Activated CD4-positive, alpha-beta T cell treated with anti-CD3 and anti-CD28 coated beads, Interleukin-2, Interleukin-6, amounts not matched to agents 100 ng/mL and 50 ng/mL, durations not matched to agents 16 hours and 8 hours (primary cell): Measurements from ENCODE around the gene LRRC14B.

Source experiments
- DNase-seq: peaks from one replicate; pipeline ENCODE4 v3.0.0-alpha.2; 2020

LRRC14B gene

DNA sequence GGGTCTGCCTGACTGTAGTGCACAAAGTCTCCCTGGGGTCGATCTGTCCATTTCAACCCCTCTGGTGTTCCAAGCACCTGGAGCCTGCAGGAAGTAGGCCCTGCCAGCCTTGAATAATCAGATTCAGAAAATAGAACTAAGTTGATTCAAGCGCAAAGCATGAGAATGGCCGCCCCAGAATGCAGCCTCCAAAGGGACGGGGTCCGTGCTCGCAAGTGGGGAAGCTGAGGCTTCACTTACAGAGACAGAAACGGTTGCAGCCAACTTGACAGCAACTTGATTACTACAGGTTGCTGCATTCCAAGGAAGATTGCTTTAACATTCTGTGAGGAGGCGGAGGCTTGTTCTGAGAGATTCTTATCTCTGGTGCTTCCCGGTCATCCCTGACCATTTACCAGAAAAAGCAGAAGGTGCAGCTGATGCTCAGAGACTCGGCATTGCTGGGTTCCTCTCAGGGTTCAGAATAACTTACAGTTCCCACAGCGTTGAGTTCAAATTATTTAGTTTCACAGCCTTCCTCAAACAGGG lies 14.9 kb upstream of the LRRC14B start:
- DNase-seq, result no peak

DNA sequence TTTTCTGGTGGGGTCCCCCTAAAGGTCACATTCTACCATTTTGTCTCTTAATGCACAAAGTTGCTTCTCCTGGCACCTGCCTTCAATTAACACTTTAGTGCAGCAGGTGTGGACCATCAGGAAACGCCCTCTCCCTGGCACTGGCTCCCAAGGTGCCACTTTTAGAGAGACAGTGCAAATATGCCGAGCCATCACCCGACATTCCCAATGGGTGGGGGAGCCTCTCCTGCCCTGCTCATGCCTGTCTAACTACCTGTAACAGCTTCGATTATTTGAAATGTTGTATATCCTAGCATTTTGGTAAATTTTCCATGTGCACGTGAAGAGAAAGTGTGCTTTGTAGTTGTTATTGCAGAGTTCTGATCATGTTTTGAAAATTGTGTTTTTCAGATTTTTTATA lies 13.2 kb upstream of the LRRC14B start:
- DNase-seq, result no peak

DNA sequence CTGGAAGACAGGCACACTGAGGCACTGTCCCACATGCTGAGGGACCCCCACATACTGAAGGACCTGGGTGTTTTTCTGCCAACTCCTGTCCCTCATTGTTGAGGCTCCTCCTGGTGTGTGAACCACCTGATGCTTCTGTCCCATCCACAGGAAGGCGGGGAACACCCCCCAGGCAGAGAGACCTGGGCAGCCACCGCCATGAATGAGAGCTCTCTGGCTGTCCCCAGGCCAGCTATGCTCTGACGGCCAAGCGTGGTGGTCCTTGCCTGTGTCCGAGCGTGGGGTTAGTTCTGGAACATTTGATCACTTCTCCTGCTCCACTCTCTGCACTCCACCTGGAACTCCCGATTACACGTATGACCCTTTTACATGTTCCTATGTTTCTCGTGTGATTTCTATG lies 11.9 kb upstream of the LRRC14B start:
- no peak for DNase-seq

DNA sequence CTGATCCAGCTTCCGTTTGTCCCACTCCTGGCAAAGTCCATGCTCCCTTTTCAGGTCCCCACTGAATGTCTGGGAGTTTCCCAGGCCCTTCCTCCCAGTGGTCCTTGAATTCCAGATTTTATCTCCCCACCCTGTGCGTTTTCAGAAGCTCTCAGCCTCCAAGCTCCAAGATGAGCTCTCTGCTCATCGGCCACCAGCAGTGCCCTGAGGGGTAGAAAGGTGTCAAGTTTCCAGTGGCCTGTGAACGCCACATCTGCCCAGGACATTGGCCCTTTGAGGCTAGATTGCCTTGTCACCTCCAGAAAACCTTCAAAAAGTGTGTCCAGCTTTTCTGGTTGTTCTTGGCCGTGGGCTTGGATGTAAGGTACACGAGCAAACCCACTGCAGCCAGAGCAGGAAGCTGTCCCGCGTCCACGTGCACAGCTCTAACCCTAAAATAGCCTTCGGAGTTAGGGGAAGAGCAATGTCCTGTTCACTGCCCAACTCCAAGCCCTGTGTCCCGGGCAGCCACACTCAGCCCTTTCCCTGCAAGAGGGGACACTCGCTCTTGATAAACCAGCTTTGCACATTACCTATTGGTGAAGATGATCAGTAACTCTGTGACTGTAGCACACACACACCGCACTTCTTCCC lies 10.9 kb upstream of the LRRC14B start:
- DNase-seq, result no peak

DNA sequence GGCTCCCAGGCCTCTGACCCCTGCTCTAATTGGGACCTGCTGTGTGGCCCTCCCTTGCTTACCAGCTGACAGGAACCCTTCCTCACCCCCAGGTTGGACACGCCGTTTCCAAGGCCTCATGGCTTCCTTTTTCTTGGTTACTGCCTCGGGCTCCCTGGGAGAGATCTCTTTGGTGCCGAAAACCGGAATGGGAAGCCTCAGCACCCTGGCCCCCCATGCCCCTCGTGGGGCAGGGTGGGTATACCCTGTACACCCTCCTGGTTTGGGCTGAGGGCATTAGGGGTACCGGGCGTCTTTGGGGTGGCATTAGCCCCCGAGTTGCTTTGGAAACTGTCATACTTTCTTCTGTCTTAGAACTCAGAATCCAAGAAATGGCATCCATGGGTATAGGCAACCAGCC lies 10.1 kb upstream of the LRRC14B start:
- DNase-seq, result no peak

DNA sequence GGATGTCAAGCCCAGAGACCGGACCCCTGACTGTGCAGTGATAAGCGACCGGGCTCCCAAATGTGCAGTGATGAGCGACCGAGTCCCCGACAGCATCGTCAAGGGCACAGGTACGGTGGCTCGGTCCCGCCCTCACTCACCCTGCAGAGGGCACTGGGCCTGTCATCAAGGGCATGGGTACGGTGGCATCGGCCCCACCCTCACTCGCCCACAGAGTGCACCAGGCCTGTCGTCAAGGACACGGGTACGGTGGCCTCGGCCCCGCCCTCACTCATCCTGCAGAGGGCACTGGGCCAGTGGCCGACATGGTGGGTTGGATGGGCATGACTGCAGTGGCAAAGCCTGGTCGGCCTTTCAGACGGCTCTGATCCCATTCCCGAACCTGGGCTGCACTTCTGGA lies 9.7 kb upstream of the LRRC14B start:
- no peak for DNase-seq

DNA sequence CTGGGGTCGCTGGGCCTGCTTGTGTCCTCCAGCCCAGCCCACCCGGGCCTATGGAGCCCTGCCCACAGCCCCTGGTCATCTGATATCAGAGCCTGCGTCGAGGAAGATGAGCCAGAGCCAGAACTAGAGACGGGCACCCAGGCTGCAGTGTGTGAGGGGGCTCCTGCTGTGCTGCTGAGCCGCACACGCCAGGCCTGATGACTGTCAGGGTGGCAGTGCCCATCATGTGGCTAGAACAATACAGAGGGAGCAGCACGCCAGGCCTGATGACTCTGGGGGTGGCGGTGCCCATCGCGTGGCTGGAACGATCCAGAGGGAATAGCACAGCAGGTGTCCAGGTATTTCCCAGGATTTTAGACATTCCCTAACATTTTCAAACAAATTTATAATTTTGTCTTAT lies 9.2 kb upstream of the LRRC14B start:
- no peak for DNase-seq

DNA sequence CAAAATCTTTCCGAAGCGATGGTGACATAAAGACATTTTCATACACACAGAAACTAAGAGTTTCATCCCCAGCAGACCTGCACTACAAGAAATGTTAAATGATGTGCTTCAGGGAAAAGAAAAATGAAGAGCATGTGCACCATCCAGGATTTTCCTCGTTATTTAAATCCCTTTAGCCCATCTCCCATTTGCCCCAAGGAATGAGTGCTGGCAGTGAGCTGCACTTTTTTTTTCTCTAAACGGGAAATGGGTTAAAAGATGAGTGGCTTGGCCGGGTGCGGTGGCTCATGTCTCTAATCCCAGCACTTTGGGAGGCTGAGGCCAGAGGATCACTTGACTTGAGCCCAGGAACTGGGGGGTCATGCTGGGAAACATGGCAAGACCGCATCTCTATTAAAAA lies 6.8 kb upstream of the LRRC14B start:
- DNase-seq, result no peak

DNA sequence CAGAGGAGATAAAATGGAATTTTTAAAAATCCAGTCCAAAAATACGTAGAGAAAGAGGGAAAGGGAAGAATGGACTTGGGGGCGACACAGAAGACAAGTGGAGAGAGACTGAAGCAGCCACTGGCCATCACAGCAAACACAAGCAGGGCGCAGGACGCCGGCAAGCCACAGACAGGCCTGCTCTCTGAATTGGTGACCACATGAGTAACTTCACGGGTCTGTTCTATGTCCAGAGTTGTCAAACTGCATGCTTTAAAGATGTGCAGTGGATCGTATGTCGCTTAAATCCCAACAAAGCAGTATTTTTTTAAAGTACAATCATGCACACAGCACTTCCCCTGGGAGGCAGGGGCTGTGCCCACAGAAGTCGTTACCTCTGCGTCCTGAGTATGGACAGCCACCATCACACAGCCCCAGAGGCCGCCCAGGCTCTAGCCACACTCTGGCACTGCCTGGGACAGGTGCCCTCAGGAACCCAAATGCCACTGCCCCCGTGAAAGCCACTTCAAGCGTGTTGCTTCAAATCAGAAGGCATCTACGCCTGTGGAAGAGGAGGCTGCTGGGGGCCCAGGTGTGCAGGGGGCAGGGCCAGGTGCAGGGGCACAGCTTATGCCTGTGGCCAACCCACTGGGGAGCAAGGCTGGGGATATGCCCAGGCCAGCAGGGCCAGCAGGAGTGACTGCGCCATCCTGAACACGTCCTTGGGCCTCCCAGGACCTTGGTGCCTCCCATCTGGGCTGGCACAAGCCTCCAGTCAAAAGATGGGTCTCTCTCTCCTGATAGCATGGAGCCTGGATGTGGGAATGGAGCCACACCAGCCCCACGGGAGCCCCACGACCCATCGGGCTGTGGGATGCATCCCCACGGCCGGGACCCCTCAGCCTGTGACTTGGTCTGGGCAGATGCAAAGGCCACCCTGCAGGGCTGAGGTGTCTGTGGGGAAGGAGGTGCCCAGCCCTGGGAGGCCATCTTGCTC lies 5.9 kb upstream of the LRRC14B start:
- no peak for DNase-seq

DNA sequence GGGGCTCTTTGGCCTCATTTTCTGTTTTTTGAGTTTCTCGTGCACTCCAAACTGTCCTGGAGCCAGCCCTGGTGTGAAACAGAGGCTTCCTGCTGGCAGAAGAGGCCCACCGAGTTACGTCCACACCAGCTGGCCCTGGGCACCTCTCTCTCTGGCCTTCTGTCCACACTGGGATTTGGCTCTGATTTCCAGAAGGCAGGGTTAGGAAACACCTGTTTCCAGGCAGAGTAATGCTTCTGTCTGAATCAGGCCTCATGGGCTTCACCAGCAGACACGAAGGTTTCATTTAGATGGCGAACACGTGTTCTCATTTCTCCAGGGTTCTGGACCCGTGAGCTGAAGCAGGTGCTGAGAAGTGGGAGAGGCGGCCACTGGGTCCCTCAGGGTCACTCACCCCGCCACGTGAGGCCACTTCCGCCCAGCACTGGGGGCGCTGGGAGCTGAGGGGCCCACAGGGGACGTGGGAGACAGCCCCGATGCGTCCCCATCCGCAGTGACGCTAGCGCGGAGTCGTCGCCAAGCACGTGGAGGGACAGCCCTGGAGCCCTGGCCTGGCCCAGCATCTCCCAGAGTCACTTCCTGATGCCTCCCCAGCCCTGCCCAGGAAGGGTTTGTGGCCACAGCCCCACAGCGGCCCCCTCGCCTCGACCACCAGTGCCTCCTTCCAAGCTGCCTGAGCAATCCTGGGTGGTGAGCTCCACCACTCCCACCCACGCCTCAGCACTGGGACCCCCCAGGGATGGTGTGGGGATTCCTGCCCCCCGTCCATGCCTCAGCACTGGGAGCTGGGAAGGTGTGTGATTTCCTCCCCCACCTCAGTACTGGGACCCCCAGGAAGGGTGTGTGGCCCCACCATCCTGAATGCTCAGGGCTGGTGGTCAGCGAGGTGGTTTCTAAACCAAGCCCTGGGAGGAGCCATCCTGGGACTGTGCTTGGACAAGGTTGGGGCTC lies 4.9 kb upstream of the LRRC14B start:
- no peak for DNase-seq

DNA sequence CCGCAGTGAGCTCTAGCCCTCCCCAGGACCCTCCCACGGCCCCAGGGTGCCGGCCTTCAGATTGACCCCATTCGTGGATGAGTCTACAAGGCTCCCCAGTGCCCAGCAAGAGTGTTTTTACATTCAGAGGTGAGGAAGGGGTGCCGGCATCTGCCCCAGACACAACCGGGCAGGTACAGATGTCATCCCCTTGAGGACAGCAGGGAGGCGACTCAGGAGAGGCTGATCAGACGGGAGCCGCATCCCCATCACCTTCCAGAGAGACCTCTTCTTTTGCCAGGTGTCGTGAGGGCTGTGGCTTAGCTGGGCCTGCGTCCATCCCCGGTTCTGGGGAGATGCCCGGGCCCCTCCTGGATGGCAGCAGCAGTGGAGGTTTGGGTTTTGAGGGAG lies 4.3 kb upstream of the LRRC14B start:
- DNase-seq, result no peak

DNA sequence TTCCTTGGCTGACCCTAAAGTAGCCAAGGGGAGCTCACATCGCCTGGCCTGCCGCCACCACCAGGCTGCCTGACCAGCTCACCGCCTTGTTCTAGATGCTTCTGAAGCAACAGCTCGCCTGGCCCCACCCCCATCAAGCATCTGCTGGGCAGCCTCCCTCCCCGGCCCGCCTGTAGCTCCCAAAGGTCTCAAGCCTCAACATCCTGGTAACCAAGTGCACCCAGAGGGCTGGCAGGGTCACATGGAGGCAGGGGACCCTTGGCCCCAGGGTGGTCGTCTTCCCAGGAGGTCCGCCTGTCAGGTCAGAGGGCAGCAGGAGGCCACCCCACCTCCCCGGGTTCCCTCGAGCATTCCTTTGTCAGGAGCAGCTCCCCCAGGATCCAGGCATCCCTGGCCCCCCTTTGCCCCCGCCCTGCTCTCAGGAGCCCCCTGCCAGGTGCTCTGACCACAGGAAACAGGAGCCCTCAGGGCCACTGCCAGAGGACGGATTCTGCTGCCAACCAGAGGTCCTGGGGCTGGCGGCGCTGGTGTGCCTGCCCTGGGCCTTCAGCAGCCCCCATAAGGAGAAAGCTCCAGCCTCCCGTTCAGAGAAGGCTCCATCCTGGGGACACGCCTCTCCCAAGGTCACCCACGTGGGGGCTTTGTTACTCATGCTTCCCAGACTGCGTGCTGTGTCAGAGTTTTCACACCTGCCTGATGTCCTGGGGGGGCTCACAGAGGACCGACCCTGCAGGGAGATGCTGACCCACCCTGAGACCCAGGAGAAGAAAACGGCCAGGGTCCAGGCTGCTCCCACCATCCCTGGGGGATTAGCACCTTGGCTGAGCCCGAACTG lies 3.5 kb upstream of the LRRC14B start:
- DNase-seq, result no peak

DNA sequence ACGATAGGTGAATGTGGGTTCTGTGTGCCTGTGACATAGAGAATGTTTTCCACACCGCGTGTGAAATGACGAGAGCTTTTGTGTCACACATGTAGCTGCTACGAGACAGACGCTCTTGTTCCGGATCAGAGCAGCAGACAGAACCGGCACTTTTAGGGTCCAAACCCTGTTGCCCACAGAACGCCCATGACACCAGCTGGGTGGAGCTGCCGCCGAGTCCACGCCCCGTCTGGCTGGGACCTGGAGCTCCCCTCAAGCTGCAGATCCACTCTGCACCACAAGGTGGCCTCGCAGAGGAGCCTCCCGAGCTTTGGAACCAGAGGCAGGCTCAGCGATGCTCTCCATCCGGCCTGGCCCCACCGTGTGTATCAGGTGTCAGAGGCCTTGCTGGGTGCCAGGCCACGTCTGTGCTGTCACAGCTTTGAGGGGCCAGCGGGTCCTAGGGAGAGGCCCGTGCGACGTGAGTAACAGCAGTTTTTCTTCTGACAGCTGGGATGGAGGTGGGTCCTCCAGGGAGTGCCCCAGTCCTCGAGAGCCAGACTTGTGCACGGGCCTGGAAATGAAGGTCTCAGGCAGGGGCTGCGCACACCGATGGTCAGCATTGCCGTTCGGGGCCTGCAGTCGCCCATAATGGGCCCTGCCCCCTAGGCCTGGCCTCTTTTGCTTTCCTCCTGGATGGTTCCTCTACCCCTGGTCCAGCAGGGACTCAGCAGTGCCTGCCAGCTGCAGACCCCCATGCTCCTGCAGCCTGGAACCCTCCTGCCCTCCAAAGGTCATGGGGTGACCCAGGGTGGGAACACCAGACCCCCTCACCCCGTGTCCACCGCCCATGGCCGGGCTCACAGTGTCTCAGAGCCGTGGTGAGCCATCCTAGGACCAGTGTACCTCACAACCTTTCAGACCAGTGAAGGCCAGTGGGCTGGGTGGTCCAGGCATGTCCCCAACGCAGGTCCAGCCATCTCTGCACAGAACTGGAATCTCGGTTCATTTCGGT lies 2.5 kb upstream of the LRRC14B start:
- peak; percentile 93 for DNase-seq

DNA sequence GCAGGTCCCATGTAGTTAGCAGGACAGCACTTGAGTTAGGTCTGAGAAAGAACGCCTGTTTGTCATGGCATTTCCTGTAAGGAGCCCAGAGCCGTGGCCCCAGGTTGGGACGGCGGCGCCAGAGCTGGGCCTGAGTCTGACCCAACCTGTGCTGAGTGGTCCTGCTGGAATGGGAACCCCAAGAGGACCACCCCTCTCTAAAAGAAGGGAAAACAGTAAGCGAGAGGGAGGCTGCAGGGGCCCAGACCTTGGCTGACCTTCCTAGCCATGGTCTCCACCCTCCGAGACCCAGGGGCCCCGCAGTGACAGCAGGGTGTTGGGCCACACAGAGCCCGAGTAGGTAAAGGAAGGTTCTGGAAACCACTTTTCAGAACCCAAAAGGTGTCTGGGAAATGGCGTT lies 1.8 kb upstream of the LRRC14B start:
- no peak for DNase-seq

DNA sequence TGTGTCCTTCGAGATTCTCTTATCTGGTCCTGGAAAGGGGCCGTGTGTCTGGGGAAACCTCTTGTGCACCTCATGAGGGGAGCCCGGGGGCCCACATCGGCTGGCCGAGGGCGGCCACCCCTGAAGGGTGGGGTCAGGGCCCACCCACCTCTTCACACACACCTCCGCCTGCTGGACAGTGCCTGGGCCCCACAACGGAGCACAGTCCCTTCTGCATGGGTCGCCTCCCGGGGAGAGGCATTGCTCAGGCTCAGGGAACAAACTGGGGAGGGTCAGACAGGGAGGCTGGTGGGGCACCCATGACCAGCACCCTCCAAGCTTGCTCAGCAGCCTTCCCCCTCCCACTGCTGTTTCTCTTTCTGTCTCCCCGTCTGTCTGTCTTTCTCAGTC lies 1.3 kb upstream of the LRRC14B start:
- no peak for DNase-seq

DNA sequence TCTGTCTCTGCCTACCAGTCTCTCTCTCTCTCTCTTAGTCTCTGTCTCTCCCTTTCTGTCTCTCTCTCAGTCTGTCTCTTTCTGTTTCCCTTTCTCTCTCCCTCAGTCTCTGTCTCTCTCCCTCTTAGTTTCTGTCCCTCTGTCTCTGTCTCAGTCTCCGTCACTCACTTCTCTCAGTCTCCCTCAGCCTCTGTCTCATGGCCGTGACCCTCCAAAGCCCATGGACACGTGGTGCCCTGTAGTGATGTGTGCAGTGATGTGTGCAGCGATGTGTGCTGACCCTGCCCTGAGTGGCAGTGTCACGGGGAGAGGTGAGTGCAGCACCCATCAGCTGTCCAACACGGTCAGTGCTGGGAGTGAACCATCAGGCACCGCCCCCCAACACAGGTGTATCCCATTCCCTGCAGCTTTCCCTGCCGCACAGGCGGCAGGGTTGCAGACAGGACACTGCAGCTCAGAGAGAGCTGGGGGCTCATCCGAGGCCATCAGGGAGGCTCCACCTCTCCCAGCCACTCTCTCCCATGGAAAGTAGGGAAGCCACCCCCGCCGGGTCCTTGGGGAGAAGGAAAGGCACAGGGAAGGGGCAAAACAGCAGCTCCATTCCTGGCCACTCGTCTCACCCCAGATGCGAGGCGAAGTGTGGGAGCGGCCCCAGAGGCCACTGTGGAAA lies 794 bp upstream of the LRRC14B start:
- no peak for DNase-seq

DNA sequence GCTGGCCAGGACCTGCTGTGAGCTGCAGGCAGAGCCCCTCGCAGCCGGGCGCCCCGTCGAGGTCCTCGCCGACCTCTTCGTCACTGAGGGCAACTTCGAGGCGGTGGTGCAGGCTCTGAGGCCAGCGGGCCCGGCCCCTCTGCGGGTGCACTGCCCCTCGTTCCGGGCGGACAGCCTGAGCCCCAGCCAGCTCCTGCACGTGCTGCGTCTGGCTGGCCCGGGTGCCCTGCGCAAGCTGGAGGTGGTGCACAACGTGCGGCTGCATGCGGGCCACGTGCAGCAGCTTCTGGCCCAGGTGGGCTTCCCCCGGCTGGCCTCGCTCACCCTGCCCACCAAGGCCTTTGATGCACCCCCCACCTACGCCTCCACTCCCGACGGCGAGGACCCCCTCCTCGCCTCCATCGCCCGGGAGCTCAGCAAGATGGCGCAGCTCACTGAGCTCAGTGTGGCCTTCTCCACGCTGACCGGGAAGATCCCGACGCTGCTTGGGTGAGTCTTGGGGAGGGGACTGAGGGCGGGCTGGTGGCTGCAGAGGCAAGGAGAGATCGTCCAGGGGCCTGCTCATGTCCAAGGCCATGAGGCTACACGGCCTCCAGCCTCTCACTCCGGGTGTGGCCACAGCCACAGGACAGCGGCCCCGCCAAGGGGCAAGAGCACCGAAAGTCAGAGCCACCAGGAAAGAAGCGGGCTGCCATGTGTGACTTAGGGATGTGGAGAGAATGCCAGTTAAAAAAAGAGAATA lies 825 bp downstream of the LRRC14B start:
- DNase-seq, result no peak

DNA sequence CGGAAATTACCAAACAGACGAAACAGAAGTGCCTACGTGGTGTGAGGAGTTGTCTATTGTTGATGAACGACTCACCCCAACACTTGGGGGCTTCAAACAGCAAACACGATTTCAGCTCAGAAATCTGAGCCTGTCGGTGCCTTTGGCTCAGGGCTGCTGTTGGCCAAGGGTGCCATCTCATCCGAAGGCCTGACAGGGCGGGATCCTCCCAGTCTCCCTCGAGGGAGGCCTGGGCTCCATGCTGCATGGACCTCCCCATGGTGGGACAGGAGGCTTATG lies 1.3 kb downstream of the LRRC14B start:
- no peak for DNase-seq

DNA sequence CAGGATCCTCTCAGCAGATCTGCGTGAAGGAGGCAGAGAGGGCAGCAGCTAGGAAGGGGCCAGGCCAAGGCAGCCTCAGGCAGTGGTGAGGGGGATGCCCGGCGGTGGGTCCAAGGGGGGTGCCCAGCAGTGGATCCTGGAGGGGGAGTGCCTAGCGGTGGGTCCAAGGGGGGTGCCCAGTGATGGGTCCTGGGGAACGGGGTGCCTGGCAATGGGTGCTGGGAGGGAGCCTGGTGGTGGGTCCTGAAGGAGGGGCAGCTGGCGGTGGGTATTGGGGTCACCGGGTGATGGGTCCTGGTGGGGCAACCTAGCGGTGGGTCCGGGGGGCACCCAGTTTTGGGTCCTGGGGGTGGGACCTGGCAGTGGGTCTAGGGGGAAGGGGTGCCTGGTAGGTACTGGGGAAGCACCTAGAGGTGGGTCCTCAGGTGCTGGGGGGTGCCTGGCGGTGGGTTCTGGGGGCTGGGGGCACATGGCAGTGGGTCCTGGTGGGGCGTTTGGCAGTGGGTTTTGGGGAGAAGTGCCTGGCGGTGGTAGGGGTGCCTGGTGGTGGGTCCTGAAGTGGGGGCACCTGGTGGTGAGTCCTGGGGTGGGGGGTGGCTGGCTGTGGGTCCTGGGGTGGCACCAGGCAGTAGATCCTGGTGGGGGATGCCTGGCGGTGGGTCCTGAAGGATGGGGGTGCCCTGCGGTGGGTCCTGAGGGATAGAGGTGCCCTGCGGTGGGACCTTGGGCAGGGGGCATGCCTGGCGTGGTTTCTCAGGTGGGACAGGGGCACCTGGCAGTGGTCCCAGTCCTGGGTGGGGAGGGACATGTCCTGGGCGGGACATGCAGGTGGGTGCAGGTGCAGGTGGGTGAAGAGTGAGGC lies 1.9 kb downstream of the LRRC14B start:
- DNase-seq, result no peak
